Testis (tissue), 2 donors: ENCODE measurements around the gene PAXIP1.

ENCODE experiments used
- POLR2A ChIP-seq: fragments of 450-650 bp; IDR thresholded peaks from one replicate; pipeline ENCODE4 v1.6.1; 2017; ENCODE audit warnings: antibody characterized with exemption, mild to moderate bottlenecking, moderate library complexity
- TF ChIP-seq, protein P1 (sequence below), 3 experiments: fragments of 450-650 bp in 2 of 3; fragments of 200-600 bp in 1 of 3; sonication (generic) in 1 of 3; IDR thresholded peaks; one replicate each; pipeline ENCODE4 v1.5.1; 2016 to 2019; ENCODE audit warnings: antibody characterized with exemption in 3 of 3, mild to moderate bottlenecking in 2 of 3, moderate library complexity in 1 of 3

GRCh38 chr7:154960063-154960790, 42.7 kb downstream of the PAXIP1 start:
- TF ChIP-seq, protein P1, sequence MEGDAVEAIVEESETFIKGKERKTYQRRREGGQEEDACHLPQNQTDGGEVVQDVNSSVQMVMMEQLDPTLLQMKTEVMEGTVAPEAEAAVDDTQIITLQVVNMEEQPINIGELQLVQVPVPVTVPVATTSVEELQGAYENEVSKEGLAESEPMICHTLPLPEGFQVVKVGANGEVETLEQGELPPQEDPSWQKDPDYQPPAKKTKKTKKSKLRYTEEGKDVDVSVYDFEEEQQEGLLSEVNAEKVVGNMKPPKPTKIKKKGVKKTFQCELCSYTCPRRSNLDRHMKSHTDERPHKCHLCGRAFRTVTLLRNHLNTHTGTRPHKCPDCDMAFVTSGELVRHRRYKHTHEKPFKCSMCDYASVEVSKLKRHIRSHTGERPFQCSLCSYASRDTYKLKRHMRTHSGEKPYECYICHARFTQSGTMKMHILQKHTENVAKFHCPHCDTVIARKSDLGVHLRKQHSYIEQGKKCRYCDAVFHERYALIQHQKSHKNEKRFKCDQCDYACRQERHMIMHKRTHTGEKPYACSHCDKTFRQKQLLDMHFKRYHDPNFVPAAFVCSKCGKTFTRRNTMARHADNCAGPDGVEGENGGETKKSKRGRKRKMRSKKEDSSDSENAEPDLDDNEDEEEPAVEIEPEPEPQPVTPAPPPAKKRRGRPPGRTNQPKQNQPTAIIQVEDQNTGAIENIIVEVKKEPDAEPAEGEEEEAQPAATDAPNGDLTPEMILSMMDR (IDR thresholded peaks at IDR 0.05), result no peak
- no peak for TF ChIP-seq POLR2A
